ENCODE measurements around the gene CD4. TPM values are rescaled to one million over a fixed set of nuclear protein-coding genes. Genes with fewer than 3 reads are reported as not detected.

The CD4 gene
- total RNA-seq, 1 experiment from 2014 or later: 0.42 TPM

DNA sequence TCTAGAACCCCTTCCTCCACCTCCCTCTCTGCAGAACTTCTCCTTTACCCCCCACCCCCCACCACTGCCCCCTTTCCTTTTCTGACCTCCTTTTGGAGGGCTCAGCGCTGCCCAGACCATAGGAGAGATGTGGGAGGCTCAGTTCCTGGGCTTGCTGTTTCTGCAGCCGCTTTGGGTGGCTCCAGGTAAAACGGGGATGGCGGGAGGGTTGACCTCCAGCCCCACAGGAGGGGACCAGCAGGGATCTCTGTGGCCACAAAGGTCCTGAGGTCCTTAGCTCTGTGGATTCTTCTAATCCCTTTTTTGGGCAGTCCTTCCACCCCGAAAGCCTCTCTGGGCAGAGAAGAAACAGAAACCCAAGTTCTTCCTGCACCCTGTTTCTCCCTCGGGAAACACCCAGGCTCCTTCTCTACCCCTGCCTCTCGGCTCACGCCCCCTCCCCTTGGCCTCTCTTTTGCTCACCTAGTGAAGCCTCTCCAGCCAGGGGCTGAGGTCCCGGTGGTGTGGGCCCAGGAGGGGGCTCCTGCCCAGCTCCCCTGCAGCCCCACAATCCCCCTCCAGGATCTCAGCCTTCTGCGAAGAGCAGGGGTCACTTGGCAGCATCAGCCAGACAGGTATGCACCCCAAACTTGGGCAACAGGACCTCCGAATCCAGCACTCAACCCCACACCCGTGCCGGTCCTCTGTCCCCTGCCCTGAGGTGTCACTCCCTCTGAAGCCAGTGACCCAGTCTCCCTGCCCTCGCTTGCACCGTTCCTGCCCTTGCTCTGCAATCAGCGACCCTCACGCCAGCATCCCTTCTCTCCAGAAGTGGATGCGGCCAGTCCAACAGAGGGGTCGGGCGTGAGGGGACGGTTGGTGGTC is 16.4 kb upstream of the CD4 start:
- Histone ChIP-seq H2AFZ (ENCODE audit: low read depth, low read length, poor library complexity, severe bottlenecking) (no peak overlapping the region), H3K79me2 (ENCODE audit: insufficient read depth, low read length) (peaks cover 17% of the 10 kb centered on the region), H4K20me1 (ENCODE audit: insufficient read depth) (no peaks in the 10 kb centered on the region), H3K4me2 (ENCODE audit: low read length) (no peak overlapping the region), H3K27me3 (ENCODE audit: insufficient read depth, low read length) (no peaks in the 10 kb centered on the region), H3K9me2 (ENCODE audit: insufficient read depth) (no peaks in the 10 kb centered on the region), H3K9me3 (ENCODE audit: control insufficient read depth in 1 of 2, insufficient read depth in 1 of 2, low read depth in 1 of 2, low read length in 2 of 2) (no peaks in the 10 kb centered on the region), H3K27ac (ENCODE audit: low read depth, low read length) (no peak overlapping the region), H3K36me3 (ENCODE audit: control insufficient read depth in 1 of 2, insufficient read depth in 2 of 2, low read length in 2 of 2) (peaks cover 9 to 13% of the 10 kb centered on the region in 2 experiments; a peak in 3 of 4 replicates), H3K4me3 (replicated peaks in 1 of 2; ENCODE audit: low read depth in 1 of 2, low read length in 2 of 2) (no peak overlapping the region), H3K9ac (ENCODE audit: low read length) (no peak overlapping the region), H3K4me1 (ENCODE audit: control insufficient read depth in 1 of 2, insufficient read depth in 2 of 2, low read length in 2 of 2) (peaks cover 14 to 32% of the 10 kb centered on the region in 2 experiments)
- no peak for TF ChIP-seq YY1 (IDR thresholded peaks at IDR 0.05; ENCODE audit: extremely low read depth, insufficient replicate concordance, low read depth, low read length)
- no peak for TF ChIP-seq POLR2AphosphoS5 (IDR thresholded peaks at IDR 0.05; ENCODE audit: low read depth, low read length)
- TF ChIP-seq EZH2phosphoT487 (IDR thresholded peaks at IDR 0.05; ENCODE audit: borderline replicate concordance): no peak
- no peak for TF ChIP-seq ZNF274 (IDR thresholded peaks at IDR 0.05; ENCODE audit: low read depth, low read length)
- no peak for TF ChIP-seq SRF (IDR thresholded peaks at IDR 0.05; ENCODE audit: low read depth)
- TF ChIP-seq SP1 (IDR thresholded peaks at IDR 0.05; ENCODE audit: low read depth): no peak
- TF ChIP-seq, protein P1, sequence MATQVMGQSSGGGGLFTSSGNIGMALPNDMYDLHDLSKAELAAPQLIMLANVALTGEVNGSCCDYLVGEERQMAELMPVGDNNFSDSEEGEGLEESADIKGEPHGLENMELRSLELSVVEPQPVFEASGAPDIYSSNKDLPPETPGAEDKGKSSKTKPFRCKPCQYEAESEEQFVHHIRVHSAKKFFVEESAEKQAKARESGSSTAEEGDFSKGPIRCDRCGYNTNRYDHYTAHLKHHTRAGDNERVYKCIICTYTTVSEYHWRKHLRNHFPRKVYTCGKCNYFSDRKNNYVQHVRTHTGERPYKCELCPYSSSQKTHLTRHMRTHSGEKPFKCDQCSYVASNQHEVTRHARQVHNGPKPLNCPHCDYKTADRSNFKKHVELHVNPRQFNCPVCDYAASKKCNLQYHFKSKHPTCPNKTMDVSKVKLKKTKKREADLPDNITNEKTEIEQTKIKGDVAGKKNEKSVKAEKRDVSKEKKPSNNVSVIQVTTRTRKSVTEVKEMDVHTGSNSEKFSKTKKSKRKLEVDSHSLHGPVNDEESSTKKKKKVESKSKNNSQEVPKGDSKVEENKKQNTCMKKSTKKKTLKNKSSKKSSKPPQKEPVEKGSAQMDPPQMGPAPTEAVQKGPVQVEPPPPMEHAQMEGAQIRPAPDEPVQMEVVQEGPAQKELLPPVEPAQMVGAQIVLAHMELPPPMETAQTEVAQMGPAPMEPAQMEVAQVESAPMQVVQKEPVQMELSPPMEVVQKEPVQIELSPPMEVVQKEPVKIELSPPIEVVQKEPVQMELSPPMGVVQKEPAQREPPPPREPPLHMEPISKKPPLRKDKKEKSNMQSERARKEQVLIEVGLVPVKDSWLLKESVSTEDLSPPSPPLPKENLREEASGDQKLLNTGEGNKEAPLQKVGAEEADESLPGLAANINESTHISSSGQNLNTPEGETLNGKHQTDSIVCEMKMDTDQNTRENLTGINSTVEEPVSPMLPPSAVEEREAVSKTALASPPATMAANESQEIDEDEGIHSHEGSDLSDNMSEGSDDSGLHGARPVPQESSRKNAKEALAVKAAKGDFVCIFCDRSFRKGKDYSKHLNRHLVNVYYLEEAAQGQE (IDR thresholded peaks at IDR 0.05; ENCODE audit: low read depth): no peak
- TF ChIP-seq, protein P2, sequence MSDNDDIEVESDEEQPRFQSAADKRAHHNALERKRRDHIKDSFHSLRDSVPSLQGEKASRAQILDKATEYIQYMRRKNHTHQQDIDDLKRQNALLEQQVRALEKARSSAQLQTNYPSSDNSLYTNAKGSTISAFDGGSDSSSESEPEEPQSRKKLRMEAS (IDR thresholded peaks at IDR 0.05): no peak
- TF ChIP-seq JUND (IDR thresholded peaks at IDR 0.05): no peak
- TF ChIP-seq CEBPB (IDR thresholded peaks at IDR 0.05; ENCODE audit: low read depth): no peak
- no peak for TF ChIP-seq EGR1 (IDR thresholded peaks at IDR 0.05; ENCODE audit: low read depth)
- TF ChIP-seq, protein P3, sequence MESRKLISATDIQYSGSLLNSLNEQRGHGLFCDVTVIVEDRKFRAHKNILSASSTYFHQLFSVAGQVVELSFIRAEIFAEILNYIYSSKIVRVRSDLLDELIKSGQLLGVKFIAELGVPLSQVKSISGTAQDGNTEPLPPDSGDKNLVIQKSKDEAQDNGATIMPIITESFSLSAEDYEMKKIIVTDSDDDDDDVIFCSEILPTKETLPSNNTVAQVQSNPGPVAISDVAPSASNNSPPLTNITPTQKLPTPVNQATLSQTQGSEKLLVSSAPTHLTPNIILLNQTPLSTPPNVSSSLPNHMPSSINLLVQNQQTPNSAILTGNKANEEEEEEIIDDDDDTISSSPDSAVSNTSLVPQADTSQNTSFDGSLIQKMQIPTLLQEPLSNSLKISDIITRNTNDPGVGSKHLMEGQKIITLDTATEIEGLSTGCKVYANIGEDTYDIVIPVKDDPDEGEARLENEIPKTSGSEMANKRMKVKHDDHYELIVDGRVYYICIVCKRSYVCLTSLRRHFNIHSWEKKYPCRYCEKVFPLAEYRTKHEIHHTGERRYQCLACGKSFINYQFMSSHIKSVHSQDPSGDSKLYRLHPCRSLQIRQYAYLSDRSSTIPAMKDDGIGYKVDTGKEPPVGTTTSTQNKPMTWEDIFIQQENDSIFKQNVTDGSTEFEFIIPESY (IDR thresholded peaks at IDR 0.05; ENCODE audit: extremely low read depth, insufficient replicate concordance, low read length): no peak
- no peak for TF ChIP-seq TCF7L2 (IDR thresholded peaks at IDR 0.05; ENCODE audit: borderline replicate concordance, extremely low read depth, insufficient read depth, insufficient read length)
- TF ChIP-seq EZH2 (IDR thresholded peaks at IDR 0.05): no peak
- no peak for TF ChIP-seq ZFX (IDR thresholded peaks at IDR 0.05)
- no peak for TF ChIP-seq FOSL1 (IDR thresholded peaks at IDR 0.05; ENCODE audit: low read depth)
- TF ChIP-seq, protein P4, sequence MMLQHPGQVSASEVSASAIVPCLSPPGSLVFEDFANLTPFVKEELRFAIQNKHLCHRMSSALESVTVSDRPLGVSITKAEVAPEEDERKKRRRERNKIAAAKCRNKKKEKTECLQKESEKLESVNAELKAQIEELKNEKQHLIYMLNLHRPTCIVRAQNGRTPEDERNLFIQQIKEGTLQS (IDR thresholded peaks at IDR 0.05): no peak
- no peak for TF ChIP-seq RAD21 (IDR thresholded peaks at IDR 0.05; ENCODE audit: low read depth)
- no peak for DNase-seq (ENCODE audit: low read depth, low spot score)
- POLR2A ChIA-PET: interaction anchor here (1.8 kb wide), 1 partner anchor 19 kb away, joined by 3 read pairs; no protein-coding TSS in a partner anchor
- CTCF ChIA-PET: interaction anchor here (1.0 kb wide), 1 partner anchor 20 kb away, joined by 3 read pairs; the partner anchor contains the start of gene MLF2
- BruUV-seq (replicated peaks): no TSS peak
- intact Hi-C loops (cut with micrococcal nuclease): no loop called here
- RAD21 ChIA-PET (ENCODE audit: low non-redundant PET in 1 of 2, low total read pairs in 2 of 2, uncharacterized antibody in 2 of 2, unreplicated experiment in 2 of 2): no interaction called here
- ATAC-seq: no peak
